B cell (primary cell): ENCODE measurements around the gene ADGRD2. TPM values are rescaled to one million over a fixed set of nuclear protein-coding genes. Genes with fewer than 3 reads are reported as not detected.

ENCODE experiments used
- ATAC-seq: fragments of 200-7000 bp; cut with Tn5 transposase; one replicate; pipeline ENCODE4 v1.10.0; 2021; ENCODE audit warnings: low read depth, mild to moderate bottlenecking, moderate number of reproducible peaks, moderate library complexity
- CTCF ChIA-PET: fragments of 350-600 bp; sonication (Branson Sonifier 250); formaldehyde crosslinking; loops from one replicate; lab custom pipeline; 2021; ENCODE audit warnings: antibody characterized with exemption, inconsistent platforms; lab: Charles Lee
- POLR2A ChIA-PET: fragments of 350-600 bp; sonication (Branson Sonifier 250); formaldehyde crosslinking; loops from one replicate; lab custom pipeline; 2021; ENCODE audit warnings: antibody characterized with exemption; lab: Charles Lee
- DNase-seq: peaks from one replicate; pipeline ENCODE4 v3.0.0; 2013
- H2AFZ ChIP-seq: 2 replicates; pipeline ENCODE4 v1.6.1; 2012; ENCODE audit warnings: mild to moderate bottlenecking, low read depth, low read length; ENCODE audit not compliant: insufficient read depth, poor library complexity, severe bottlenecking
- H3K27ac ChIP-seq, 2 donors: 1 replicate in 1 of 2; 2 replicates in 1 of 2; pipeline ENCODE4 v1.5.1; 2012 to 2013; ENCODE audit warnings: low read length in 2 of 2, mild to moderate bottlenecking in 2 of 2, moderate library complexity in 1 of 2
- H3K27me3 ChIP-seq, 4 experiments: fragments of 200-600 bp in 1 of 4; sonication (generic) in 1 of 4; replicated peaks in 1 of 4; 1 replicate in 2 of 4; 2 replicates in 2 of 4; pipeline versions ENCODE4 v1.6.1 to v1.7.0; 2013 to 2016; ENCODE audit warnings: low read length in 3 of 4, mild to moderate bottlenecking in 2 of 4, mixed read lengths in 1 of 4, moderate library complexity in 1 of 4; ENCODE audit not compliant: insufficient read depth in 4 of 4, control insufficient read depth in 3 of 4; ENCODE audit errors: control extremely low read depth in 1 of 4
- H3K36me3 ChIP-seq, 2 experiments: replicated peaks in 1 of 2; 1 replicate in 1 of 2; 2 replicates in 1 of 2; pipeline versions ENCODE4 v1.6.1 to v1.7.1; 2013; ENCODE audit warnings: low read length in 1 of 2; ENCODE audit not compliant: insufficient read depth in 2 of 2, control insufficient read depth in 1 of 2; ENCODE audit errors: control extremely low read depth in 1 of 2, extremely low read depth in 1 of 2
- H3K4me1 ChIP-seq, 2 donors: fragments of 200-600 bp in 1 of 2; sonication (generic) in 1 of 2; 1 replicate in 1 of 2; 2 replicates in 1 of 2; pipeline versions ENCODE4 v1.5.1 to v1.6.1; 2013 to 2017; ENCODE audit warnings: low read length in 2 of 2; ENCODE audit not compliant: control insufficient read depth in 2 of 2, insufficient read depth in 2 of 2
- H3K4me2 ChIP-seq: replicated peaks from 2 replicates; pipeline ENCODE3; 2012; ENCODE audit warnings: mild to moderate bottlenecking, low read depth, low read length; ENCODE audit not compliant: poor library complexity, severe bottlenecking
- H3K4me3 ChIP-seq, 5 experiments: fragments of 200-600 bp in 1 of 5; sonication (generic) in 1 of 5; 1 replicate in 3 of 5; 2 replicates in 2 of 5; pipeline versions ENCODE4 v1.5.1 to v1.7.0; 2011 to 2016; ENCODE audit warnings: low read length in 4 of 5, mild to moderate bottlenecking in 4 of 5, low read depth in 2 of 5, control low read depth in 1 of 5, moderate library complexity in 1 of 5; ENCODE audit not compliant: insufficient read depth in 1 of 5; ENCODE audit errors: control extremely low read depth in 1 of 5, extremely low read depth in 1 of 5
- H3K79me2 ChIP-seq: fragments of 200-600 bp; sonication (generic); one replicate; pipeline ENCODE4 v1.6.0; 2016; ENCODE audit warnings: low read length; ENCODE audit not compliant: control insufficient read depth, insufficient read depth
- H3K9ac ChIP-seq: fragments of 200-600 bp; sonication (generic); 2 replicates; pipeline ENCODE4 v1.6.1; 2017; ENCODE audit warnings: mild to moderate bottlenecking, low read length, moderate library complexity
- H3K9me3 ChIP-seq, 3 donors: one replicate each; pipeline versions ENCODE4 v1.6.1 to v1.7.1; 2013; ENCODE audit warnings: low read length in 2 of 3; ENCODE audit not compliant: control insufficient read depth in 2 of 3, insufficient read depth in 1 of 3; ENCODE audit errors: control extremely low read depth in 1 of 3
- H4K20me1 ChIP-seq: 2 replicates; pipeline ENCODE4 v1.6.0; 2012; ENCODE audit warnings: mild to moderate bottlenecking, low read length; ENCODE audit not compliant: insufficient read depth, control insufficient read depth, poor library complexity, severe bottlenecking
- H3K27ac Mint-ChIP-seq: one replicate; pipeline ENCODE4 v1.8.0; 2021; ENCODE audit warnings: mixed read lengths
- H3K27me3 Mint-ChIP-seq: one replicate; pipeline ENCODE4 v1.8.0; 2021; ENCODE audit warnings: mixed read lengths
- H3K4me1 Mint-ChIP-seq: one replicate; pipeline ENCODE4 v1.8.0; 2021; ENCODE audit warnings: mixed read lengths
- H3K4me3 Mint-ChIP-seq: one replicate; pipeline ENCODE4 v1.8.0; 2021; ENCODE audit warnings: mixed read lengths
- H3K9me3 Mint-ChIP-seq: one replicate; pipeline ENCODE4 v1.8.0; 2022; ENCODE audit warnings: mixed read lengths; ENCODE audit not compliant: insufficient read depth
- CTCF ChIP-seq: fragments of 200-600 bp; IDR thresholded peaks from one replicate; pipeline ENCODE4 v1.8.0; 2022; ENCODE audit warnings: antibody characterized with exemption, mild to moderate bottlenecking
- EZH2 ChIP-seq: IDR thresholded peaks from 2 replicates; pipeline ENCODE4 v1.6.1; 2012; ENCODE audit warnings: borderline replicate concordance, low read depth, mild to moderate bottlenecking, moderate library complexity, low read length; ENCODE audit not compliant: insufficient read depth, poor library complexity, severe bottlenecking
- WGBS: methylation state at CpG from one replicate; pipeline ENCODE4 v1.1.5; 2013; ENCODE audit warnings: missing lambda C conversion rate; ENCODE audit not compliant: insufficient coverage; 5-methylcytosine and 5-hydroxymethylcytosine counted together
- intact Hi-C: fragments of 100-400 bp; cut with micrococcal nuclease; formaldehyde crosslinking; loops from one replicate; pipeline ENCODE4 v1.10.0; 2022
- polyA plus RNA-seq: library from polyadenylated mRNA; depleted of rRNA; stranded (reverse); fragments of >200 nt; gene quantifications from 2 replicates; pipeline ENCODE4 v1.2.3, GENCODE V29; 2012
- total RNA-seq, 2 donors: library from RNA; stranded (reverse); fragments of 120-200 nt in 1 of 2; gene quantifications; 1 replicate in 1 of 2; 2 replicates in 1 of 2; pipeline versions ENCODE4 v1.2.3 to v1.2.4, GENCODE V29; 2013 to 2022

Gene ADGRD2
- total and polyA plus RNA-seq, 2 donors (not counting 1 experiment from before 2014, with no cell fraction given), result not detected

DNA sequence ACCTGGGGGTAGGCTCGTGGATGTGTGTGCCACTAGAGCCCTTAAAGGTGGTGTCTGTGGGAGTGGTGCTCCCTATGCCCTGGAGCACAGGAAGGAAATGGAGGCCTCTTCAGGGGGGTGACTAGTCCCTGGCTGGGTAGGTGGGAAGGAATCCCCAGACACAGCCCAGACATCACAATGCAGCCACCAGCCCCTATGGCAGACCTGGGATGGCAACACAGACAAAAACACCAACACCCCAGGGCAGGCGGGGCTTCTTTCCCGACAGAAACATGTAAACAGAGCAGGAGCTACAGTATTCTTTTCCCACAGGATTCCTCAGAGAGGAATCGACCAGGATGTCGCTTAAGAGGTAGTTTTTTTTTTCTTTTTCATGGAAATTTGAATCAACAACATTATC, 67.3 kb downstream of the ADGRD2 start:
- Histone ChIP-seq H4K20me1 (no peaks in the 10 kb centered on the region), H3K27ac (no peak overlapping the region), H3K9ac (no peak overlapping the region), H2AFZ (no peak overlapping the region), H3K79me2 (no peaks in the 10 kb centered on the region), H3K36me3 (peaks cover 0 to 3% of the 10 kb centered on the region in 2 experiments), H3K4me1 (no peaks in the 10 kb centered on the region), H3K27me3 (no peaks in the 10 kb centered on the region), H3K9me3 (no peaks in the 10 kb centered on the region), H3K4me3 (no peak overlapping the region), H3K4me2 (no peak overlapping the region)
- Mint-ChIP-seq H3K27me3 (peaks cover 4% of the 10 kb centered on the region), H3K27ac (no peak overlapping the region), H3K9me3 (no peaks in the 10 kb centered on the region), H3K4me3 (no peak overlapping the region), H3K4me1 (no peaks in the 10 kb centered on the region)
- intact Hi-C loops, result no loop called here
- ChIA-PET CTCF (no interaction called here), POLR2A (no interaction called here)
- TF ChIP-seq CTCF, result no peak
- TF ChIP-seq EZH2, result no peak
- 100% methylated on average over 1 of the region's 5 CpGs for WGBS
- ATAC-seq, result no peak
- DNase-seq, result no peak

GRCh38 chr9:124518116-124518515, 67.9 kb downstream of the ADGRD2 start:
- Histone ChIP-seq H3K4me2 (no peak overlapping the region), H3K36me3 (peaks cover 0 to 3% of the 10 kb centered on the region in 2 experiments), H4K20me1 (no peaks in the 10 kb centered on the region), H3K9ac (no peak overlapping the region), H3K79me2 (no peaks in the 10 kb centered on the region), H3K4me3 (no peak overlapping the region), H2AFZ (no peak overlapping the region), H3K27me3 (no peaks in the 10 kb centered on the region), H3K27ac (no peak overlapping the region), H3K4me1 (no peaks in the 10 kb centered on the region), H3K9me3 (no peaks in the 10 kb centered on the region)
- POLR2A ChIA-PET, result no interaction called here
- Mint-ChIP-seq H3K4me3 (no peak overlapping the region), H3K27ac (no peak overlapping the region), H3K9me3 (no peaks in the 10 kb centered on the region), H3K27me3 (peaks cover 2% of the 10 kb centered on the region), H3K4me1 (no peaks in the 10 kb centered on the region)
- TF ChIP-seq EZH2, result no peak
- no peak for TF ChIP-seq CTCF
- CTCF ChIA-PET, result no interaction called here
- 99% methylated on average over 7 of the region's 7 CpGs for WGBS
- no peak for DNase-seq
- intact Hi-C loops, result no loop called here
- no peak for ATAC-seq
